ENCODE data around the gene MS4A4A.

MS4A4A gene

DNA sequence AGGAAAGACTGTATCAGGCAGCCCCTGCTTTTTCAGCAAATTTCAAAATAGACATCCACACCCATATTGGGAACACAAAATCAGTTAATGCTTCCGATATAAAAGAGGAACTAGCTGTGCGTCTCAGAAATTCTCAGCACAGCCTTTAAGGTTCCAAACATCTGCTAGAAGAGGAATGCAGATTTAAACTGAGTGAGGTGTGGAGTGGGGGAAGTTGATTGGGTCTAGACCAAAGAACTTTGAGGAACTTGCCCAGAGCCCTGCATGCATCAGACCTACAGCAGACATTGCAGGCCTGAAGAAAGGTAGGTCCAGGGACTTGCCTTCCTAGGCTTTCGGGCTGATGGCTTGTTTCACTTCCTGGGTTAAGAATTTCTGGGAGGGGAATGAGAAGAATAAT, at the start of gene MS4A4A:
Gene MS4A4A (plus strand): TSS at position 255 of the 400 bp plus-strand sequence. CDS start 10 bp downstream, at position 265.
- no peak within 1 kb of the TSS for H3K27ac ChIP-seq (ENCODE audit: low read depth, low read length)
- no peak within 1 kb of the TSS for H3K4me3 ChIP-seq (ENCODE audit: low read depth, low read length)
- no peaks in the 10 kb centered on the region for H3K27me3 ChIP-seq (ENCODE audit: control insufficient read depth, insufficient read depth, low read length)
- H3K9me3 ChIP-seq (ENCODE audit: control insufficient read depth, insufficient read depth, low read length) = no peaks in the 10 kb centered on the region
- H3K36me3 ChIP-seq (ENCODE audit: control insufficient read depth, insufficient read depth, low read length) = no peaks in the 10 kb centered on the region
- peaks cover 15% of the 10 kb centered on the region for H3K4me1 ChIP-seq (ENCODE audit: control insufficient read depth, insufficient read depth, low read length)
- no peak within 1 kb of the TSS for H3K9ac ChIP-seq (ENCODE audit: low read depth, low read length)

GRCh38 chr11:60230681-60231080, 49.8 kb upstream of the MS4A4A start:
- no peak overlapping the region for H3K4me3 ChIP-seq (ENCODE audit: low read depth, low read length)
- H3K27ac ChIP-seq (ENCODE audit: low read depth, low read length) = no peak overlapping the region
- no peaks in the 10 kb centered on the region for H3K4me1 ChIP-seq (ENCODE audit: control insufficient read depth, insufficient read depth, low read length)
- H3K9ac ChIP-seq (ENCODE audit: low read depth, low read length) = no peak overlapping the region
- H3K9me3 ChIP-seq (ENCODE audit: control insufficient read depth, insufficient read depth, low read length) = no peaks in the 10 kb centered on the region
- no peaks in the 10 kb centered on the region for H3K27me3 ChIP-seq (ENCODE audit: control insufficient read depth, insufficient read depth, low read length)
- no peaks in the 10 kb centered on the region for H3K36me3 ChIP-seq (ENCODE audit: control insufficient read depth, insufficient read depth, low read length)

GRCh38 chr11:60235321-60235720, 45.1 kb upstream of the MS4A4A start:
- Histone ChIP-seq H3K36me3 (ENCODE audit: control insufficient read depth, insufficient read depth, low read length) (no peaks in the 10 kb centered on the region), H3K27ac (ENCODE audit: low read depth, low read length) (no peak overlapping the region), H3K4me1 (ENCODE audit: control insufficient read depth, insufficient read depth, low read length) (no peaks in the 10 kb centered on the region), H3K9me3 (ENCODE audit: control insufficient read depth, insufficient read depth, low read length) (no peaks in the 10 kb centered on the region), H3K27me3 (ENCODE audit: control insufficient read depth, insufficient read depth, low read length) (no peaks in the 10 kb centered on the region), H3K4me3 (ENCODE audit: low read depth, low read length) (no peak overlapping the region), H3K9ac (ENCODE audit: low read depth, low read length) (no peak overlapping the region)

GRCh38 chr11:60240662-60241061, 39.8 kb upstream of the MS4A4A start:
- no peaks in the 10 kb centered on the region for H3K27me3 ChIP-seq (ENCODE audit: control insufficient read depth, insufficient read depth, low read length)
- H3K4me3 ChIP-seq (ENCODE audit: low read depth, low read length) = no peak overlapping the region
- H3K27ac ChIP-seq (ENCODE audit: low read depth, low read length) = no peak overlapping the region
- no peaks in the 10 kb centered on the region; the same call in 1 of the 2 replicates for H3K9me3 ChIP-seq (ENCODE audit: control insufficient read depth, insufficient read depth, low read length)
- H3K9ac ChIP-seq (ENCODE audit: low read depth, low read length) = no peak overlapping the region
- H3K4me1 ChIP-seq (ENCODE audit: control insufficient read depth, insufficient read depth, low read length) = no peaks in the 10 kb centered on the region
- no peaks in the 10 kb centered on the region for H3K36me3 ChIP-seq (ENCODE audit: control insufficient read depth, insufficient read depth, low read length)

DNA sequence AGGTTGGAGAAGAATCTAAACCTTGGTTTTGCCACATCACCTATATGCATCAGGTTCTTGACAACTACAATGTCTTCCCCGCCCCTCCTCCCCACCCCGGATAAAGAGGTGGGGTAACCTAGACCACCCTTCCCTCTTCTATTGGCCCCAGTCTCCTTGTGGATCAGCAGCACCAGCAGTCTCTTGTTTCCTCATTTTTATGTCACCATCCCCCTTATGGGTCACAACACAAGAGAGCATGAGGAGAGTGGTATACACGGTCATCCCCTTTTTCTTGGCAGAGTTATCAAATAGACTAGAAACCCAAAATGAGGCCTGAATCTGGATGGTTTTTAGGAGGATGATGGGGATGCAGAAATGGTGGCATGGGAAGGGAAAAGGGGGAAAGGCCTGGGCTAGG, 38.7 kb upstream of the MS4A4A start:
- H3K9me3 ChIP-seq (ENCODE audit: control insufficient read depth, insufficient read depth, low read length) = no peaks in the 10 kb centered on the region; the same call in 1 of the 2 replicates
- no peak overlapping the region for H3K9ac ChIP-seq (ENCODE audit: low read depth, low read length)
- H3K36me3 ChIP-seq (ENCODE audit: control insufficient read depth, insufficient read depth, low read length) = no peaks in the 10 kb centered on the region
- no peak overlapping the region for H3K27ac ChIP-seq (ENCODE audit: low read depth, low read length)
- H3K4me3 ChIP-seq (ENCODE audit: low read depth, low read length) = no peak overlapping the region
- H3K27me3 ChIP-seq (ENCODE audit: control insufficient read depth, insufficient read depth, low read length) = no peaks in the 10 kb centered on the region
- H3K4me1 ChIP-seq (ENCODE audit: control insufficient read depth, insufficient read depth, low read length) = no peaks in the 10 kb centered on the region

GRCh38 chr11:60242740-60243239, 37.7 kb upstream of the MS4A4A start, which contains the start of gene MS4A4E:
MS4A4E (minus strand) TSS chr11:60243137; CDS start chr11:60230055, 13,082 bp downstream.
- no peaks in the 10 kb centered on the region for H3K4me1 ChIP-seq (ENCODE audit: control insufficient read depth, insufficient read depth, low read length)
- H3K27ac ChIP-seq (ENCODE audit: low read depth, low read length) = no peak within 1 kb of the TSS
- H3K36me3 ChIP-seq (ENCODE audit: control insufficient read depth, insufficient read depth, low read length) = no peaks in the 10 kb centered on the region
- no peaks in the 10 kb centered on the region; the same call in 1 of the 2 replicates for H3K9me3 ChIP-seq (ENCODE audit: control insufficient read depth, insufficient read depth, low read length)
- H3K4me3 ChIP-seq (ENCODE audit: low read depth, low read length) = no peak within 1 kb of the TSS
- no peak within 1 kb of the TSS for H3K9ac ChIP-seq (ENCODE audit: low read depth, low read length)
- H3K27me3 ChIP-seq (ENCODE audit: control insufficient read depth, insufficient read depth, low read length) = no peaks in the 10 kb centered on the region

DNA sequence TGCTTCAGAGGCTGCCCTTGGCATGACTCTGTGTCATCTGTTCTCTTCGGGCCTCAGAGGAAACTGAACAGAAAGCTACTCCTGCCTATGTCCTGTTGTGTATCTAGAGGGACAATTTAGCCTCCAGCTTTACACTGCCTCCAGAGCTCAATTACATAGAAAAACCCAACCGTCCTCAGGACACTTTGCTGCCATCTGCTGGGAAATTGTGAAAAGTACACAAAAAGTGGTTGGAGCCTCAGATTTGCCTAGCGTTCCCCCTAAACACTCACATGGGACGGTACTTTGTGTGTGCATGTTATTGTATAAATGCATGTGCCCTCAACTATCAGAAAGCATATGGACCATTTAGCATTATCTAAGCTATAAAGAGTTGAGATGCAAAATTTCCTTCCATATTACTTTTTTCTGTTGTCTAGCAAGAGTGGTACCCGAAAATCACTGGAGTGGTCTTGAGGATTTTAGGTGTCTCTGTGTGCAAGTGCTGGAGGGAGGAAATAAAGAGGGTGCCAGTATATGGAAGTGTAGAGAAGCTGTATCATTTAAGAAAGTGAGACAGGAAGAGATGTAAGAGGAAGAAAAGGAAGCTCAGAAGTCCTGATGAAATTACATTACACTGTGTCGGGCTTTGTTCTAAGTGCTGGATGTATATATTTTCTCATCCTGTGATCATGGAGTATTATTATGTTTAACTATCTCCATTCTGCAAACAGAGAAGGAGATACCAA, 28.8 kb upstream of the MS4A4A start:
- H3K27ac ChIP-seq (ENCODE audit: low read depth, low read length) = no peak overlapping the region
- no peaks in the 10 kb centered on the region for H3K4me1 ChIP-seq (ENCODE audit: control insufficient read depth, insufficient read depth, low read length)
- H3K9ac ChIP-seq (ENCODE audit: low read depth, low read length) = no peak overlapping the region
- H3K36me3 ChIP-seq (ENCODE audit: control insufficient read depth, insufficient read depth, low read length) = no peaks in the 10 kb centered on the region
- peaks cover 15% of the 10 kb centered on the region for H3K9me3 ChIP-seq (ENCODE audit: control insufficient read depth, insufficient read depth, low read length)
- no peaks in the 10 kb centered on the region for H3K27me3 ChIP-seq (ENCODE audit: control insufficient read depth, insufficient read depth, low read length)
- H3K4me3 ChIP-seq (ENCODE audit: low read depth, low read length) = no peak overlapping the region

GRCh38 chr11:60252213-60253108, 28.0 kb upstream of the MS4A4A start:
- Histone ChIP-seq H3K9me3 (ENCODE audit: control insufficient read depth, insufficient read depth, low read length) (peaks cover 15% of the 10 kb centered on the region), H3K9ac (ENCODE audit: low read depth, low read length) (no peak overlapping the region), H3K4me1 (ENCODE audit: control insufficient read depth, insufficient read depth, low read length) (no peaks in the 10 kb centered on the region), H3K36me3 (ENCODE audit: control insufficient read depth, insufficient read depth, low read length) (no peaks in the 10 kb centered on the region), H3K27ac (ENCODE audit: low read depth, low read length) (no peak overlapping the region), H3K4me3 (ENCODE audit: low read depth, low read length) (no peak overlapping the region), H3K27me3 (ENCODE audit: control insufficient read depth, insufficient read depth, low read length) (no peaks in the 10 kb centered on the region)

- H3K27me3 ChIP-seq (ENCODE audit: control insufficient read depth, insufficient read depth, low read length) = no peaks in the 10 kb centered on the region
- H3K9ac ChIP-seq (ENCODE audit: low read depth, low read length) = no peak overlapping the region
- H3K9me3 ChIP-seq (ENCODE audit: control insufficient read depth, insufficient read depth, low read length) = peaks cover 35% of the 10 kb centered on the region
- H3K27ac ChIP-seq (ENCODE audit: low read depth, low read length) = no peak overlapping the region
- H3K4me1 ChIP-seq (ENCODE audit: control insufficient read depth, insufficient read depth, low read length) = no peaks in the 10 kb centered on the region
- H3K4me3 ChIP-seq (ENCODE audit: low read depth, low read length) = no peak overlapping the region
- no peaks in the 10 kb centered on the region for H3K36me3 ChIP-seq (ENCODE audit: control insufficient read depth, insufficient read depth, low read length)
Measured at GRCh38 chr11:60257956-60258722, 22.3 kb upstream of the MS4A4A start.

DNA sequence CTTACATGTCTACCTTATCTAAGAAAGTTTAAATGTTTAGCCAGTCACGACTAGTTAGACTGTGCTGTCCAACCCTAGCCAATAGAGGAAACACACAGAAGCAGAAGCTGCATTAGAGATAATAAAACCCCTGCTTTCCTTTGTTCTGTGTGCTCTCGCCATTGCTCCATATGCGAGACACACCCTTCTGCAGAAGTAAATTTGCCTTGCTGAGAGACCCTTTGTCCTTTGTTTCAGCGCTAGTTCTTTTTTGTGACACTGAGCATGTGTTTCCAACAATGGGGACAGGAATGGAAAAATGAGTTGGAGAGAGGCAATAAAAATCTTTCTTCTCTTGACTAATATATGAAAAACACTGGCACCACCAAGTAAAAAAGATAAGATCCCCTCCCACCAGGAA, 19.5 kb upstream of the MS4A4A start:
- Histone ChIP-seq H3K9ac (ENCODE audit: low read depth, low read length) (no peak overlapping the region), H3K27ac (ENCODE audit: low read depth, low read length) (no peak overlapping the region), H3K4me1 (ENCODE audit: control insufficient read depth, insufficient read depth, low read length) (no peaks in the 10 kb centered on the region), H3K9me3 (ENCODE audit: control insufficient read depth, insufficient read depth, low read length) (peaks cover 19% of the 10 kb centered on the region), H3K36me3 (ENCODE audit: control insufficient read depth, insufficient read depth, low read length) (no peaks in the 10 kb centered on the region), H3K4me3 (ENCODE audit: low read depth, low read length) (no peak overlapping the region), H3K27me3 (ENCODE audit: control insufficient read depth, insufficient read depth, low read length) (no peaks in the 10 kb centered on the region)

All from HUES48 (cell line).